ENCODE results near the gene GRIN2A.

The GRIN2A gene

DNA sequence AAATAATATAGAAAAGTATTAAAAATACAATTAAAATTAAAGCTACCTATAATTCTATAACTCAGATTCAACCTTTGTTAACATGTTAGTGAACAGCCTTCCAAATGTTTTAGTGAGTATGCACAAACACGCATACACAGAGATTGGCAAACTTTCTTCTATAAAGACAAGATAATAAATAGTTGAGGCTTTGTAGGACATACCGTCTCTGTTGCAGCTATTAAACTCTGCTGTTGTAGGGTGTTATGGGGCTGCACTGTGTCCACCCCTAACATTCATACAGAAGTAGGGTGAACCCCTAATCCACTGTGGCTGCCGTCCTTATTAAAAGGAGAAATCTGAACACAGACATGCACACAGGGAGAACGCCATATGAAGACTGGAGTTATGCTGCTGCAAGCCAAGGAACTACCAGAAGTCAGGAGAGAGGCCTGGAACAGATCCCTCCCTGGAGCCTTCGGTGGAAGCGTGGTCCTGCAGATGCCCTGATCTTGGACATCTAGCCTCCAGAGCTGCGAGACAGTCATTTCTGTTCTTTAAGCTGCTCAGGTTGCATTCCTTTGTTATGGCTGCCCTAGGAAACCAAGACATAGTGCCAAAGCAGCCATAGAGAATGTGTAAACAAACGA lies 383.2 kb downstream of the GRIN2A start:
- TF ChIP-seq, protein P1, sequence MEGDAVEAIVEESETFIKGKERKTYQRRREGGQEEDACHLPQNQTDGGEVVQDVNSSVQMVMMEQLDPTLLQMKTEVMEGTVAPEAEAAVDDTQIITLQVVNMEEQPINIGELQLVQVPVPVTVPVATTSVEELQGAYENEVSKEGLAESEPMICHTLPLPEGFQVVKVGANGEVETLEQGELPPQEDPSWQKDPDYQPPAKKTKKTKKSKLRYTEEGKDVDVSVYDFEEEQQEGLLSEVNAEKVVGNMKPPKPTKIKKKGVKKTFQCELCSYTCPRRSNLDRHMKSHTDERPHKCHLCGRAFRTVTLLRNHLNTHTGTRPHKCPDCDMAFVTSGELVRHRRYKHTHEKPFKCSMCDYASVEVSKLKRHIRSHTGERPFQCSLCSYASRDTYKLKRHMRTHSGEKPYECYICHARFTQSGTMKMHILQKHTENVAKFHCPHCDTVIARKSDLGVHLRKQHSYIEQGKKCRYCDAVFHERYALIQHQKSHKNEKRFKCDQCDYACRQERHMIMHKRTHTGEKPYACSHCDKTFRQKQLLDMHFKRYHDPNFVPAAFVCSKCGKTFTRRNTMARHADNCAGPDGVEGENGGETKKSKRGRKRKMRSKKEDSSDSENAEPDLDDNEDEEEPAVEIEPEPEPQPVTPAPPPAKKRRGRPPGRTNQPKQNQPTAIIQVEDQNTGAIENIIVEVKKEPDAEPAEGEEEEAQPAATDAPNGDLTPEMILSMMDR (IDR thresholded peaks at IDR 0.05; ENCODE audit: insufficient read depth, low read length, poor library complexity, severe bottlenecking), result no peak

DNA sequence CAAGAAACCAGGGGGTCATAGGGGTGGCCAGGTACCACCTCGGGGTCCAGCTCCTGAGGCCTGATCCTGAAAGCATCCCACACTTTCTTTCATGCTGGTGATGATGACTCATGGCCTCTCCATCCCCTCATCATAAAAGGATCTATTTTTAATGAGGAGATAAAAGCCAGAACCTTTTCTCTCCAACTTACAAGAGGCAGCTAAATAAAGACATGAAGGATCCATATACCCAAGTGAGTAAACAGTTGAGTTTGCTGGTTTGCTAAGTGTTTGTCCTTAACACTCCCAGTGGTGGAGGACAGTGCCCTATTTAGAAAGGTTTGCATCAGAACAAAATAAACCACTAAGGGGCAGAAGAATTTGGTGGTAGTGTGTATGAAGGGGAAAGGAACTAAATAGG lies 383.8 kb downstream of the GRIN2A start:
- Histone ChIP-seq H3K4me3 (replicated peaks; ENCODE audit: low read depth, low read length) (no peak overlapping the region), H3K36me3 (ENCODE audit: control insufficient read depth, insufficient read depth, low read length) (no peaks in the 10 kb centered on the region), H3K27me3 (replicated peaks; ENCODE audit: control insufficient read depth, insufficient read depth, low read length) (no peaks in the 10 kb centered on the region; the same call in 1 of the 2 replicates)
- TF ChIP-seq, protein P1 (IDR thresholded peaks at IDR 0.05; ENCODE audit: insufficient read depth, low read length, poor library complexity, severe bottlenecking), result no peak
- no peak for DNase-seq (ENCODE audit: extremely low read depth, insufficient read length)

More for the DNA sequence above, 383.2 kb downstream of the GRIN2A start:
- H3K27me3 ChIP-seq (replicated peaks; ENCODE audit: control insufficient read depth, insufficient read depth, low read length), result no peaks in the 10 kb centered on the region; the same call in 1 of the 2 replicates
- H3K36me3 ChIP-seq (ENCODE audit: control insufficient read depth, insufficient read depth, low read length), result no peaks in the 10 kb centered on the region
- no peak overlapping the region for H3K4me3 ChIP-seq (replicated peaks; ENCODE audit: low read depth, low read length)
- no peak for DNase-seq (ENCODE audit: extremely low read depth, insufficient read length)

DNA sequence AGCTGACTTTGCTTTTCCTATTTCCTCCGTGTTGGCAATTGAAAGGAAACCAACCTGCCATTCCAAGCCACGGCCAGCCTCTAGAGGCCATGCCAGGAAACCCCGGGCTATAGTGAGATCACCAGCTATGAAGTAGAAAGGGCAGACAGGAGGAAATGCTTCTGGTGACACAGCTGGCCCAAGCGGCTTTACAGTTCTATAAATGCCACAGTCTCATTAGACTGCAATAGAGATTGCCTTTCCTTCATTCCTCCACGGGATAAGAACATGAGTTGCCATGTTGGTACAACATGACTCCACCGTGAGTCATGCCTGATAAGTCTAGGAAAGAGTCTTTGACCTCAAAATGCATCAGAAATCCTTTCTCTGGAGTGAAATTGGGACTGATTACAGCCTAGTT lies 384.9 kb downstream of the GRIN2A start:
- no peaks in the 10 kb centered on the region for H3K36me3 ChIP-seq (ENCODE audit: control insufficient read depth, insufficient read depth, low read length)
- H3K27me3 ChIP-seq (replicated peaks; ENCODE audit: control insufficient read depth, insufficient read depth, low read length), result no peaks in the 10 kb centered on the region; the same call in 1 of the 2 replicates
- TF ChIP-seq, protein P1 (IDR thresholded peaks at IDR 0.05; ENCODE audit: insufficient read depth, low read length, poor library complexity, severe bottlenecking), result no peak
- no peak for DNase-seq (ENCODE audit: extremely low read depth, insufficient read length)
- H3K4me3 ChIP-seq (replicated peaks; ENCODE audit: low read depth, low read length), result no peak overlapping the region

DNA sequence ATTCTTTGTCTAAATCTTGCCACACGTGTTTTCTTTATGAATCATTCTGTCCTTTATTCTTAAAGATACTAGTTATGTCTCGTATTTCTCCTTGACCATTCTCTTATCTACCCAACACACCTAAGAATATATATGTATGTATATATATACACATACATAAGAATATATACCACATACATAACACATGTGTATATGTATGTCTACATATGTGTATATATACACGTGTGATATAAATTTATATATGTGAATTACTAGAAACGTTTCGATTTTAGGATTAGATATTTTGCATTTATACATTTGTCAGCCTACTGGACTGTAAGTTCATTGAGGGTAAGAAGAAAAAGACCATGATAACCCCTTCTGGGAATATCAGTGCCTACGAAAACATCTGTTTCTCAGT lies 388.6 kb downstream of the GRIN2A start:
- TF ChIP-seq, protein P1 (IDR thresholded peaks at IDR 0.05; ENCODE audit: insufficient read depth, low read length, poor library complexity, severe bottlenecking), result no peak
- no peaks in the 10 kb centered on the region; the same call in 1 of the 2 replicates for H3K27me3 ChIP-seq (replicated peaks; ENCODE audit: control insufficient read depth, insufficient read depth, low read length)
- DNase-seq (ENCODE audit: extremely low read depth, insufficient read length), result no peak
- no peak overlapping the region for H3K4me3 ChIP-seq (replicated peaks; ENCODE audit: low read depth, low read length)
- no peaks in the 10 kb centered on the region for H3K36me3 ChIP-seq (ENCODE audit: control insufficient read depth, insufficient read depth, low read length)

DNA sequence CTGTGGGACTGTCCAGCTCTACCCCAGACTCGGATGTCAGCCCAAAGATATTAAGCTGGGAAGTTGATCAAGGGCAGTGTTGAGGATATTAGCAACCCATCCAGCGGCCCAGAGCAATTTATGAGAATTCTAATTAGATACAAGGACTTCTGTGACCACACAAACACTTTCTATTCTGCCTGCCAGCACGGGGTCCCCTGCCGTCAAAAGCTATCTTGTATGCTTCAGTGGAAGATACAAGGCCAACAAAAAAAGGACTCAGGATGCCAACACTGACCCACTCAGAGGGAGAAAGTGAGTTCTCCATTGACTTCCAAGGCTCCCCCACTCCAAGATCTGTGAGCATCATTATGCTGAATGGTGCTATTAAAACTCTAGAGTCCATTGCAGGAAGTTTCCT lies 390.7 kb downstream of the GRIN2A start:
- Histone ChIP-seq H3K4me3 (replicated peaks; ENCODE audit: low read depth, low read length) (no peak overlapping the region), H3K27me3 (replicated peaks; ENCODE audit: control insufficient read depth, insufficient read depth, low read length) (no peaks in the 10 kb centered on the region), H3K36me3 (ENCODE audit: control insufficient read depth, insufficient read depth, low read length) (no peaks in the 10 kb centered on the region)
- TF ChIP-seq, protein P1 (IDR thresholded peaks at IDR 0.05; ENCODE audit: insufficient read depth, low read length, poor library complexity, severe bottlenecking), result no peak
- no peak for DNase-seq (ENCODE audit: extremely low read depth, insufficient read length)

DNA sequence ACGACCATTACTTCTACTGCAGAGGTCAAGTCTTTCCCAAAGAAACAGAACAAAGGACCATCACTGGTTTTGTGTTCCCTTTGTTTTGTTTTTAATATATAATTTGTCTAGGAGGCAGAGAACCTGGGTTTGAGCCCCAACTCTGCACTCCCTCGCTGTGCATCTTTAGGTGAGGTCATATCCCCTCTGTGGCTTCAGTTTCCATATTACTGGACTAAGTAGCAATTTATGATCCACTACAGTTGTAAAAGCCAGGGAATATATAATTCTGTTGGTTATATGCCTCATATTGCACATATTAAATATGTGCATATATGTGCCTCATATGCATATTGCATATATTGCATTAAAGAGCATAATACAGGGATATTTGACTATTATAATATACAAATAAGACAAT lies 392.0 kb downstream of the GRIN2A start:
- H3K36me3 ChIP-seq (ENCODE audit: control insufficient read depth, insufficient read depth, low read length), result no peaks in the 10 kb centered on the region
- TF ChIP-seq, protein P1 (IDR thresholded peaks at IDR 0.05; ENCODE audit: insufficient read depth, low read length, poor library complexity, severe bottlenecking), result no peak
- DNase-seq (ENCODE audit: extremely low read depth, insufficient read length), result no peak

More for the DNA sequence above, 392.0 kb downstream of the GRIN2A start:
- Histone ChIP-seq H3K27me3 (replicated peaks; ENCODE audit: control insufficient read depth, insufficient read depth, low read length) (no peaks in the 10 kb centered on the region), H3K4me3 (replicated peaks; ENCODE audit: low read depth, low read length) (no peak overlapping the region)
